HL-60/S4 (cell line): ENCODE data around the gene ANKRD40CL.
"Not testable (repeated sequence)": the region's sequence is repeated elsewhere in the genome, so short reads cannot be mapped to it uniquely, and the experiment has no call there.

Experiments
- in situ Hi-C: fragments of 300-500 bp; cut with MboI; formaldehyde crosslinking; loops from 2 replicates; pipeline ENCODE4 v1.14.3; 2022; ENCODE audit warnings: low sequenced_read_pairs

Gene ANKRD40CL

DNA sequence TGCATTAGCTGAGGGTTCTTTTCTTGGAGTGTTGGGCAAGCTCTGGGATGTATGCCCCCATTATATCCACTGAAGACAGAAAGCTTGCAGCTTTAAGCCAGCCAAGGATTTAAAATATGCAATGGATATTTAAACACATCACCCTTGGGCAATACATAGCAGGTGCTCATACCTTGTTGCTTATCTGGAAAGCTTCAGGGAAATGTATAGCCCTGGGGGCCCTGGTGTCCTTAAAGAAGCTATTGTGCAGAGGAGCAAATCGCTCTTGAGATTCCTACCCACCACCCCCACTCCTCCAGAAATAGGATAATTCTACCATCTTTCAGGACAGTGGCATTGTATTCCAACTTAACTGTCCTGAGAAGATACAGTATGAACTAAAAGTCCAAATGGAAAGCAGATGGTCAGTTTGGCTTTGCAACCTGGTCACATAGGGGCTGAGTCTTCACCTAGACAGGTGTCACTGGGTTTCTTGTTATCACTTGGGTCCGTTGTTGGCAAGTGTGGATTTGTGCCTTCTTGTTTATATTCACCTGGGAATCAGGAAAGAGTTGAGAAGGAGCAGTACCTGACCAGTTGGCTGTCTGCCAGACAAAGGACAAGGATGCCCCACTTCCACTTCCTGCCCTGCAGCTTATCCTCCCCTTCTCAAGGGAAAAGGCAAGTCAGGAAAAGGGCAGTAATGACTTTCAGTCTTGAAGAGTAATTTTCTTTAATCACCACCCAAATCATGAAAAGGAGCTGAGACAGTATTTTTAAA is 3.4 kb downstream of the ANKRD40CL start:
- in situ Hi-C loops = no loop called here

DNA sequence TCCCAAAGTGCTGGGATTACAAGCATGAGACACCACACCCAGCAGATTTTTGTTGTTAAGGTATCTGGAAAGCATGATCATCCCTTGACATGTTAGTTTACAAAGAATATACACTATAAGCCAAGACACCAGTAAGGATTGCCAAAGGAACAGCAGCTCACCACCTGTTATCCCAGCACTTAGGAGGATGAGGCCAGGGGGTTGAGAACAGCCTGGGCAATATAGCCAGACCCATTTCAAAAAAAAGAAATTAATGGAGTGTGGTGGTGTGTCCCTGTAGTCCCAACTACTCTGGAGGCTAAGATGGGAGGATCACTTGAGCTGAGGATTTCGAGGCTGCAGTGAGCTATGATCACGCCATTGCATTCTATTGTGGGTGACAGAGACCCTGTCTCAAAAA is 5.1 kb downstream of the ANKRD40CL start:
- in situ Hi-C loops = no loop called here

DNA sequence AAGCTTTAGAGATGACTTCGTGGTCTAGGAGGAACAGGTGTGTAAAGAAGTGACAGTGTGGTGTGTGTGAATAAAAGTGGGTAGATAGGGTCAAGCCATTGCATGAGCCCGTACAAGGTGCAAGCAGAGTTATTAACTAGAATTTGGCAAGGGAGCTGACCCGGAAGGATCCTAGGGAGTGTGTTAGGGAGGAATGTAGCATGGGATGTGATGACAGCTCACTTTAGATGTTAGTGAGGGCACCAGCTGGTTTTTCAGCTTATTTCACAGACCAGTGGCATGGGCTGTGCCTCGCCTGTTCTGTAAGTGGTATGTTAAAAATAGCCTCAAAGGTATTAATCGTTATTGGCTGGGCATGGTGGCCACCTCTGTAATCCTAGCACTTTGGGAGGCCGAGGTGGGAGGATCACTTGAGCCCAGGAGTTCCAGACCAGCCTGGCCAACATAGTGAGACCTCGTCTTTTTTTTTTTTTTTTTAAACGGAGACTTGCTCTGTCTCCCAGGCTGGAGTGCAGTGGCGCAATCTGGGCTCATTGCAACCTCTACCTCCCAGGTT is 8.3 kb downstream of the ANKRD40CL start:
- in situ Hi-C loops = no loop called here

DNA sequence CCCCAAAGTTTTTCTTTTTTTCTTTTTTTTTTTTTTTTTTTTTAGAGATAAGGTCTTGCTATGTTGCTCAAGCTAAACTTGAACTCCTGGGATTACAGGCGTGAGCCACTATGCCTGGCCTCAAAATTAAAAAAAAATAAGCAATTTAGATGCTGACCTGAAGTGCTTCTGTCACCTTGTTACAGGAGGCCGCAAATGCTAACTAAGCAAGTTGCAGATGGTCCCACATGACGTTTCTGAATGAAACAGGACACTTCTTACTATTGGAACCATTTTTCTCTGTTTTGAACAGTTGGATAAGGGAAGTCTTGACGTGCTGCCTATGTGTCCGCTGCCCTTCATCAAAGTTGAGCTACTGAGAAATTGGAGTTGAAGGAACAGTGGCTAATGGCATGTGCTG is 8.8 kb downstream of the ANKRD40CL start:
- in situ Hi-C loops = no loop called here

DNA sequence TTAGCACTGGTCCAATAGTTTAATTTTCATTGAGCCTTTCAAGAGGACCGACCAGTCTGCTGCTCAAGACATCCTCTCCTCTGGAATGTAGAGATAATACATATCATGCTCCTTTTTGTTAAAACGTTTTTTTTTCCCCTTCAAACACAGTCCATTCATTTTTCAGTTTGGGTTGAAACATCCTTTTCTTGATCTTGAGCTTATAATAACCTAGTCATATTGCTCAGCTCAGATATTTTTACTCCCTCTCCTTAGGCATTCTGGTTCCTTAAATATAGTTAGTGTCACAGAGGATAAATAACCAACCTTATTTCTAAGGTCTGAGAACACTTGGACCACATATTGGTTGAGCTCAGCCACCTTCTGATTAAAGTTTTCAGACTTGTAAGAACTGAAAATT is 12.8 kb downstream of the ANKRD40CL start:
- in situ Hi-C loops = no loop called here

DNA sequence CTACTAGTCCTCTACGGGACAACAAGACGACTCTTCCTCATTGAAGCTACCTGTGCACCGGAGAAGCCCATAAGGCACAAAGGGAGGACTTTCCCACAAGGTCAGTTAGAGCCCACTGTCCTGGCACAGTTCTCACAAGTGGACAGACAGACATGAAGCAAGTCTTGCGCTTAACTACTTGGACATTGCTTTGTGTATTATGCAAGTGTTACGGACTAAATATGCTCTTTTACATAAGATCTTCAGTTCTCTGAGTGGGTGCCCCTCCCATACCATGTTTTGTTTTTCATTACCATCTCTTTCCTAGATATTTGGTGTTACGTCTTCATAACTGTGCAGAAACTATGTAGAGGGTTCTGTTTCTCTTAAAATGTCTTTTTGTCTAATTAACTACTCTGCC is 18.1 kb downstream of the ANKRD40CL start:
- in situ Hi-C loops = no loop called here

DNA sequence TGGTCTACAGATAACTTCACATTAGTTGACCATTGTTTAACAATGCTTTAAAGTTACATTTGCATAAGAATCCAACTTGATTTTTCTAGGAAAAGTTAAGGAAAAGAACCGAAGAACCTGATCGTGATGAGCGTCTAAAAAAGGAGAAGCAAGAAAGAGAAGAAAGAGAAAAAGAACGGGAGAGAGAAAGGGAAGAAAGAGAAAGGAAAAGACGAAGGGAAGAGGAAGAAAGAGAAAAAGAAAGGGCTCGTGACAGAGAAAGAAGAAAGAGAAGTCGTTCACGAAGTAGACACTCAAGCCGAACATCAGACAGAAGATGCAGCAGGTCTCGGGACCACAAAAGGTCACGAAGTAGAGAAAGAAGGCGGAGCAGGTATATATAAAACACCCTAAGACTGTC is 21.7 kb downstream of the ANKRD40CL start:
- in situ Hi-C loops = no loop called here

DNA sequence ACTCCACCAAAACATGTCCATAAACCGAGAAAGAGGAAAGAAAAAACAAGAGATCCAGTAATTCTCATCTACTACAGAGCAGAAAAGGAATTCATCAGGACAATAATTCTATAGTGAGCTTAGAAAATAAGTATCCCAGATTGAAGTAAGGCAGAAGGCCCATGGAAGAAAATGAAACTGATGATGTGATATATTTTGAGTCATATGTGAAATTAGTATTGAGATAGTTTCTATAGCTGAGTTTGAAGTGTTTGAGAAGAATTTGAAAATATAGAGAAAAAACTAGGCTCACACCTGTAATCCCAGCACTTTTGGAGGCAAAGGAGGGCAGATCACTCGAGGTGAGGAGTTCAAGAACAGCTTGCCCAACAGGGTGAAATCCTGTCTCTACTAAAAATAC is 28.2 kb downstream of the ANKRD40CL start:
- in situ Hi-C loops = no loop called here

DNA sequence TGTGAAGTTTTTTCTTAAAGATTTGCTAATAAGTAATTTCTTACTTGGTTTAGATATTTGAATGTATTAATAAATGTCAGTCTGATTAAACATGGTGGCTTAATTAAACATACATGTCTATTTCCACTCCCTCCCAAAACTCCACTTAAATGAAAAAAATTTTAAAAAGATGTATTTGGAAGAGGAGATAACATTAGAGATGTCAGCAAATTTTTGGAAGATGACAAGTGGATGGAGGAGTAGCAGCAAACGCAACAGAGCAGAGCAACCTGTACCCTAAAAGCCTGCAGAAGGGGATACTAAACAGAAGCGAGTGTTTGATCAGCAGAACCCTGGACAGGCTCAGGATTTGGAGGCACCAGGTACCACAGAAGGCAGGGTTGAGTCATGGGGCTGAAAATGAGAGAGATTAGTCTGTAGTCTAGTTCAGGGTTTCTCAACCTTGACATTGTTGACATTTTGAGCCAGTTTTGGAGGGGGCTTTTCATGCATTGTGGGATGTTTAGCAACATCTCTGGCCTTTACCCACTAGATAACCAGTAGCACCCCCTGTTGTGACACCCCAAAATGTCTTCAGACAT is 30.1 kb downstream of the ANKRD40CL start:
- in situ Hi-C loops = no loop called here

DNA sequence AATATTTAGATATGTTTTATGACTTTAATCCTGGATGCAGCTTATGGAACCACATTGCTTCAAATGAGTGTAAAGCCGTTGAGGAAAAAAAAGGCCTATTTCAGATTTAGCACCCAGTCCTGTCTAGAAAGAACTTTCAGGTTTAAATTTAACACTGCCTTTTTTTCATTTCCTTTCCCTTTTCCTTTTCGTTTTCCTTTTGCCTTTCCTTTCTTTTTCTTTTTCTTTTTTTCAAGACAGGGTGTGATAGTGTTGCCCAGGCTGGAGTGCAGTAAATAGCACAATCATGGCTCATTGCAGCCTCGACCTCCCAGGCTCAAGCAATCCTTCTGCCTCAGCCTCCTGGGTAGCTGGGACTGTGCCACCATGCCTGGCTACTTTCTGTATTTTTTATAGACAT is 32.0 kb downstream of the ANKRD40CL start:
- in situ Hi-C loops = no loop called here

DNA sequence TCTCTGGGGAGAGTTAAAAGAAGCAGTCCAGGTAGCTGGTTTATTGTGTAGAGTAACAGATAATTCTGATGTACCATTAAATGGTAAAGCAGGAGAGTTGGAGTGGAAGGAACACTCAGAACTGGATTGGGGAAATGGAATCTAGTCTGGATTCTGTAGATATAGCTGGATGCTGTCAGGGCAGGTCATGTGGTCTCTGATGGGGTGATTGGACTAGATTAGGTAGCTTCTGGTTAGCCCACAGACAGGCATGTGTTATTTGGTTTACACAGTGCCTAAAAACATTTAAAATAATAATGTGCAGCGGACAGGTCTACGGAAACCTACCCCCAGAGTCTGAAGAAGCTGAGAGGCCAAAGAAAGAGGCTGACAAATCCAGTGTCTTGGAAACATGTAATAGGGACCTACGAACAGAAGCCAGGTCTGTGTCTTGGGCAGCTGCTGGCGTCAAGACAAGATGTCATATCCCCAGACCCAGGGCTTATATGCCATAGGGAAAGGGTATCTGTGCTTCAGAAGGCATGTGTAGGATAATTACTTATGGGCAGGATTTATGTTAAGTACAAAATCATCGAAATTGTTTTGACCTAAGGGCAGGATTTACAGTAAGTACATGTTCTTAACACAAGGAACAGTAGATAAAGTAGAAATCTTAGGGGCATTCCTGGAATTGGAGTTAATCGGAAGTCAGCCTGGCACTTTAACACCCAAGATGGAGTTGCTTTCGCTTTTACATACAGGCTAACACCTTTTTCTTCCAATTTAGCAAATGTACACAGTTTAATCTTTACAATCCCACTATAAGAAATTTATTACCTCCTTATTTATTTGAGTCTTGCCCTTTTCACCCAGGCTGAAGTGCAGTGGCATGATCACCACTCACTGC is 35.5 kb downstream of the ANKRD40CL start:
- in situ Hi-C loops = no loop called here

DNA sequence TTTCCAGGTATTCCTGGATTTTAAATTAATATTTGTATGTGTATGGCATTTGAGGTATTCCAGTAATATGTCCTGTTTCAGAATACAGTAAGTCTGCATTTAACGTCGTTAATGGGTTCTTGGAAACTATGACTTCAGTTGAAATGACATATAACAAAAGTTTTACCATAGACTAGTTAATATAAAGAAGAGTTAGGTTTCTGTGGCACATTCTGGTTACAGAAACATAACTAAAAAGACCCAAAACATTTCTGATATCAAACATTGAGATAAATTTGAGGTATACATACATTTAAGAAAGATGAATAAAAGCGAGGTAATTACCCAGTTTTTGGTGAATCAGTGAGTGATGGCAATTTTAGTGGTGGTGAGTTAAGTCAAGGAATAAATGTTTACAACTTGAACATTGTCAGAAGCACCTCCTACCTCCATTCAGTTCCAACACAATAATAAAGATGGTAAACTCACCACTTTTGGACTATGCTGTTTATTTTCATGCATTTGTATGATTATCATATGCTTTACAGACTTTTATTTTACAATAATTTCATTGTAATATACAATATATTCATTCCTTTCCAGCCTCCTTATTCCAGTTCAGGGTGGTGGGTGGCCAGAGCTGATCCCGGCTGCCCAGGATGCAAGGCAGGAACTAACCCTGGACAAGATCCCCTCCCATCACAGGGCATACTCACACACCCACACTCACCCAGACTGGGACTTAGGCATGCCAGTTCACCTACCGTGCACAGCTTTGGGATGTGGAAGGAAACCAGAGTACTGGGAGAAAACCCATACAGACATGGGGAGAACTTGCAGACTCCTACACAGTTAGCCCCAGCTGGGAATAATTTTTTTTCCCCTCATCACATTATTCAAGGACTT is 38.2 kb downstream of the ANKRD40CL start:
- in situ Hi-C loops = no loop called here

DNA sequence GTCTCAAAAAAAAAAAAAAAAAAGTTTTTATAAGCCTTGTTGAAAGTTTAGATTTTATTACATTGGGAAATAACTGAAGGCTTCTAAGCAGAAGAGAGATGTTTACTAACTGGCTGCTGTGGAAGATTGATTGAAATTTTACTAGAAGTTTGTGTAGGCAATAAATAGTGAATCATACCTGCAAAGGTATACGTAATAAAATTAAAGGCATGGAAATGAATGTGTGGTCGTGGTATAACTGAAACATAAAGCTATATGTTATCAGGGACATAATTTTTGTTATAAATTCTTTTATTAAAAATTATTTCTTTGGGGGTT is 39.2 kb downstream of the ANKRD40CL start:
- in situ Hi-C loops = no loop called here

DNA sequence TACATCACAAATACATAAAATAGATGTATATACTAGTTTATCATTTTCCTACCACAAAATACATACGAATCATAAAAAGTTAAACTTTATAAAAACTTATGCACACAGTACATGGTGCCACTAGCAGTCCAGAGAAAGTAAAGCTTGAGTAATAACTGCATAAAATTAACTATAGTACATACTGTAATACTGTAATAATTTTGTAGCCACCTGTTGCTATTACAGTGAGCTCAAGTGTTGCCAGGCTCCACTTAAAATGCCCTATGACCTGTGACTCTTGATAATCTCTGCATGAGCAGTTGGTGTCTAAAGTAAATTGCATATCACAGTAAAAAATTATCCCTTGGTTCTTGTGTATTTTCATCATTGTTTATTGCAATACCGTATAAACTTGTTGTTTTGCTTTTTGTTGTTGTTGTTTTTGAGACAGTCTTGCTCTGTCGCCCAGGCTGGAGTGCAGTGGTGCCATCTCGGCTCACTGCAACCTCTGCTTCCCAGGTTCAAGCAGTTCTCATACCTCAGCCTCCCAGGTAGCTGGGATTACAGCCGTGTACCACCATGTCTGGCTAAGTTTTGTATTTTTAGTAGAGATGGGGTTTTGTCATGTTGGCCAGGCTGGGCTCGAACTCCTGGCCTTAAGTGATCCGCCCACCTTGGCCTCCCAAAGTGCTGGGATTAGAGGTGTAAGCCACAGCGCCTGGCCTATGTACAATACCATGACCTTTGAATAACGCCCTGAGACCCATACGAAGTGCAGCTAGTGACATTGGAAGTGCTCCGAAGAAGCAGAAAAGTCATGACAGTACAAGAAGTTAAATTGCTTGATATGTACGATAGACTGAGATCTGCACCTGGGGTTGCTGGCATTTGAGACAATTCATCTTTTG is 41.3 kb downstream of the ANKRD40CL start:
- in situ Hi-C loops = no loop called here

DNA sequence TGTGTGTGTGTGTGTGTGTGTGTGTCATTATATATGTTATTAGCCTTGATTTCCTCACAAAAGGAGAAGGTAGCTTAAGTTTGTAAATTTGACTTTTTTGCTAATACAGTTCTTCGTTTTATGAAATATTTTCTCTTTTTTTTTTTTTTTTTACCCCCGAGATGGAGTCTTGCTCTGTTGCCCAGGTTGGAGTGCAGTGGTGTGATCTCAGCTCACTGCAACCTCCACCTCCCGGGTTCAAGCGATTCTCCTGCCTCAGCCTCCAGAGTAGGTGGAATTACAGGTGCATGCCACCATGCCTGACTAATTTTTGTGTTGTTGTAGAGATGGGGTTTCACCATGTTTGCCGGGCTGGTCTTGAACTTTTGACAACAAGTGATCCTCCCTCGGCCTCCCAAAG is 42.7 kb downstream of the ANKRD40CL start:
- in situ Hi-C loops = not testable (repeated sequence)

DNA sequence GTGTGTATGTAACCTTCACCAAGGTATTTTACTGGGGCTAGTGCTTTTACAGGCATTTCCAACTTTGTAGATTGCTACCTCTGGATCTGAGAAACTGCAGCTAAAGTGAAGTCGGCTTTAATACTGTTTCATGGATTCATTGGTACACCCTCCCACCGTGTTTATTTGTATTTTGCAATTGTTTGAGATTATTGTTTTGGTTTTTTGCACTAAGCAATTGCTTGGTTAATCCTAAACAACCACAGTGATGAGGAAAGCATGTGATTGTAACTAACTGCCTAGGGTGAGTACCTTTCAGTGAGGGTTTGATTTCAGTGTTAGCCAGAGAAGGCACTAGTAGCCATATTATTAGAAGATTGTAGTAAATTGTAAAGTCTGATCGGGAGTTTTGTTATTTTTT is 44.6 kb downstream of the ANKRD40CL start:
- in situ Hi-C loops = no loop called here

DNA sequence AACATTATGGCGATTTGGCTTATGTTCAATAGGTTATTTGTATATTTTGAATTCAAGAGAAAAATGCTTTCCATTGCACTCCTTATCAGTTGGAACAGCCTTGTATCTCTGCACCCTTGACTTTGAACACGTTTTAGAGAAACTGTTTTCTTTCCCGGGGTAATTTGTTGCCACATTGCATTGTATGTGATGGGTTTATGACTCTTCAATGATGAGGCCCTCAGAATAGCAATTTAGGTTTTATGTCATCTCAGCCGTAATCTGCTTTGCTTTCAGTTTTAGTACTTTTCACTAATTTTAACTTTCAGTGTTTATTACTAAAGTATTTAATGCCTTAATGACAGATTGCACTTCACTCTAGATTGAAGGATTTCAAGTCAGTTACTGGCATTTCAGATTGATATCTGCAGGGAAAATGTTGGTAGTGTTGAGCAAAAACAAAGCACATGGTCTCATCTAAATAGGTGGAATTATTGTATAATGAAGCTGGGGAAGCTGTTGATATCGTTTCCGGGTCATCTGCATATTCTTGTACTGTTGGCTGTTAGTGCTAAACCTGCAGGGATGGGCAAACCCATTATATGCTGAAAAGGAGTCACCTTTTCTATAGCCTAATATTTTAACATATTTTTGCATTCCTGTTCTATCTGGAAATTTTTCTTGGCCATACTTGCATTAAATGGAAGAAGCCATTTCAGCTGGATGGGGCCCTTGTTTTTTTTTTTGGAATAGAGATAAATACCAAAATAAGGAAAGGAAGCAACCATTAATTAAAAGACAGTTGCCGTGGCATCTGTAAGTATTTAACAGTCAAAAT is 45.9 kb downstream of the ANKRD40CL start:
- in situ Hi-C loops = no loop called here

DNA sequence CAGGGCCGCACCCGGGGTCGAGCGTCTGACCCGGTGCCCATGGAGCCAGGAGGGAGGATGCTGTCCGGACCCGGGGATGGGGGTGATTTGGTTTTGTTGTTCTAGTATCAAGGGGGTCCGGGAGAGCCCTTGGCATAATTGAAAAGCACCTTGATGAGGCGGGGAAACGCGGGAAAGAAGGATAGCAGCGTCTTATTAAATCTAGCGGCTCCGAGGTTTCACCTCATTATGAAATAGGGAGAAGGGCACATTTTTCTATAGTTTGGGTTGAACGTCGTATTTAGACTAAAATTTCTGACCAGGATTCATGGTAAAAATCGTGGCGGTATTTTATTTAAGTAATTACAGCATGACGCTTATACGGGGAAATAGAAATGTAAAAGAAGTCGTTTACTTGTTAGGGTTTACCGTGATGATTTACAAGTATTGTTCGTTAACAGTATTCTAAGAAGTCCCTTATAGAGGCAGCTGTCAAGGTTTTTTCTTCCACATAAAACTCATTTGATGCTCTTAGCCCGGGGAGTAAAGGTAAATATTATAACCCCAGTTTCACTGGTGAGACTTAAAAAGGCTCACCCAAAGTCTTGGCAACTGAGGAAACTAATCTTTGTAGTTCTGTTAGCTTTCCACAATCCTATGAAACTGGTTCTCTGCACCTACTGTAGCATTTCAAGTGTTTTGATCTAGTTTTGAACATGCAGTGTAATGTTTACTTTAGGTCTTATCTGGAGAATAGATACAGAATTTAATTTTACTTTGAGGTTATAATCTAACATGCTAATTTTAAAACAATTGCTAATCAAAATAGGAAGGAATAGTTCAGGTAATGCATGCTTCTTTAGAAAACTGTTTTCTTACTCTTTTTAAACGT is 47.2 kb downstream of the ANKRD40CL start:
- in situ Hi-C loops = no loop called here
